Hepatocyte (in vitro differentiated cells): ENCODE results near the gene VWF. TPM values are rescaled to one million over a fixed set of nuclear protein-coding genes. Genes with fewer than 3 reads are reported as not detected.

ENCODE experiments used
- DNase-seq: peaks from one replicate; pipeline ENCODE4 v3.0.0-alpha.2; 2016; ENCODE audit warnings: low spot score
- H2AFZ ChIP-seq: fragments of 200-600 bp; sonication (generic); 2 replicates; pipeline ENCODE4 v1.6.0; 2016; ENCODE audit warnings: antibody characterized with exemption, mild to moderate bottlenecking
- H3K27ac ChIP-seq: fragments of 200-600 bp; sonication (generic); 2 replicates; pipeline ENCODE4 v1.5.1; 2016; ENCODE audit warnings: mild to moderate bottlenecking
- H3K27me3 ChIP-seq: fragments of 200-600 bp; sonication (generic); 2 replicates; pipeline ENCODE4 v1.6.1; 2016
- H3K36me3 ChIP-seq: fragments of 200-600 bp; sonication (generic); replicated peaks from 2 replicates; pipeline ENCODE4 v1.5.1; 2016; ENCODE audit warnings: low read depth; ENCODE audit not compliant: insufficient read depth
- H3K4me1 ChIP-seq: fragments of 200-600 bp; sonication (generic); 2 replicates; pipeline ENCODE4 v1.5.1; 2016; ENCODE audit warnings: mild to moderate bottlenecking, moderate library complexity; ENCODE audit not compliant: insufficient read depth
- H3K4me2 ChIP-seq: fragments of 200-600 bp; sonication (generic); 2 replicates; pipeline ENCODE4 v1.6.0; 2016
- H3K4me3 ChIP-seq: fragments of 200-600 bp; sonication (generic); 2 replicates; pipeline ENCODE4 v1.5.1; 2016; ENCODE audit warnings: mild to moderate bottlenecking
- H3K79me2 ChIP-seq: fragments of 200-600 bp; sonication (generic); 2 replicates; pipeline ENCODE4 v1.6.0; 2017; ENCODE audit warnings: mild to moderate bottlenecking
- H3K9me2 ChIP-seq: fragments of 200-600 bp; sonication (generic); replicated peaks from 2 replicates; pipeline ENCODE4 v1.6.0; 2017; ENCODE audit warnings: mild to moderate bottlenecking; ENCODE audit not compliant: insufficient read depth
- H3K9me3 ChIP-seq: fragments of 200-600 bp; sonication (generic); 2 replicates; pipeline ENCODE4 v1.5.1; 2016; ENCODE audit warnings: low read depth, mild to moderate bottlenecking
- H4K20me1 ChIP-seq: fragments of 200-600 bp; sonication (generic); 2 replicates; pipeline ENCODE4 v1.6.0; 2016; ENCODE audit warnings: mild to moderate bottlenecking; ENCODE audit not compliant: insufficient read depth, poor library complexity, severe bottlenecking
- EZH2 ChIP-seq: fragments of 200-600 bp; sonication (generic); IDR thresholded peaks from 2 replicates; pipeline ENCODE4 v1.6.1; 2016; ENCODE audit warnings: antibody characterized with exemption, mild to moderate bottlenecking, borderline replicate concordance
- EZH2phosphoT487 ChIP-seq: fragments of 200-600 bp; sonication (generic); IDR thresholded peaks from one replicate; pipeline ENCODE4 v1.6.1; 2018; ENCODE audit warnings: antibody characterized with exemption, mild to moderate bottlenecking, low read depth, moderate library complexity; ENCODE audit not compliant: unreplicated experiment, severe bottlenecking
- WGBS: methylation state at CpG from one replicate; pipeline ENCODE4 v1.1.6; 2016; ENCODE audit warnings: low lambda C conversion rate; ENCODE audit errors: missing lambda C conversion rate; 5-methylcytosine and 5-hydroxymethylcytosine counted together
- polyA plus RNA-seq: library from polyadenylated mRNA; unstranded; fragments of >200 nt; fragmentation: Nextera tagmentation; extraction: Ambion mirVana; gene quantifications from 2 replicates; pipeline ENCODE4 v1.2.1, GENCODE V29; 2016
- total RNA-seq: library from RNA; depleted of rRNA; stranded (reverse); fragments of >200 nt; gene quantifications from 2 replicates; pipeline ENCODE4 v1.2.3, GENCODE V29; 2014
- TF ChIP-seq, protein P1 (sequence below): fragments of 200-600 bp; sonication (generic); IDR thresholded peaks from 2 replicates; pipeline ENCODE4 v1.5.1; 2016; ENCODE audit warnings: antibody characterized with exemption, mild to moderate bottlenecking; ENCODE audit not compliant: poor library complexity

Gene VWF
- total and polyA plus RNA-seq, 2 experiments from 2014 or later: 0.20 to 0.77 TPM

DNA sequence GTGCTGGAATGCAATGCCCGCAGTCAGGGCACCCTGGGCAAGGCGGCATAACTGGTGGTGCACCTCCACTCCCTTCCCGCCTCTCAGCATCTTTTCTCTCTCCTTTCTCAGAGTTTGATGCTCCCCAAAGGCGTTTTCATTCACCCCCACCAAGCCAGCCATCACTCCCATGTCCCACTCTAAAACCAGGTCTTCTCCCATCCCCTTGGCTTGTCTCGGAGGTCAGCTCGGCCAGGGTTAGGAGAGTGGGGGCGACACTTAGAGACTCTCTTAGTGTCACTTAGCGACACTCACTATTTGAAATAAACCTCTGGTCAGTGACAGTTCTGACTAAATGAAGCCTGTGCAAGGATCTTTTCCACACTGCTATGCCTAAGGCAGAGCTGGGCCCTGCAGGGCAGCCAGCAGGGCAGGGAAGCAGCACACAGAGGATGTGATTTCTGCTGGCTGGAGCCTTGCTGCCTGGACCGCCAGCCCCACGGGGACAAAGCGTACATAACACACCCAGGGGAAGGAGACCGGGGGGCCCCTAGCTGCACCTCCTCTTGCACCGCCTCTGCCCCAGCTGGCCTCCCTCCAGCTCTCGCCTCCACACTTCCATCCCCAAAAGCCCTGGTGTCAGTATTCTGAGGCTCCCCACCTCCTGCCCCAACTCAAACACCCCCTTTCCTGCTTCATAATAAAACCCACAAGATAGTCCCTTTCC lies 64.5 kb downstream of the VWF start:
- Histone ChIP-seq H3K9me2 (no peaks in the 10 kb centered on the region), H2AFZ (no peak overlapping the region), H3K27me3 (no peaks in the 10 kb centered on the region), H4K20me1 (no peaks in the 10 kb centered on the region), H3K4me1 (peaks cover 42% of the 10 kb centered on the region), H3K79me2 (no peaks in the 10 kb centered on the region), H3K9me3 (no peaks in the 10 kb centered on the region), H3K36me3 (no peaks in the 10 kb centered on the region), H3K27ac (no peak overlapping the region), H3K4me3 (no peak overlapping the region), H3K4me2 (no peak overlapping the region)
- no peak for DNase-seq
- TF ChIP-seq EZH2phosphoT487 (no peak), EZH2 (no peak)
- TF ChIP-seq, protein P1, sequence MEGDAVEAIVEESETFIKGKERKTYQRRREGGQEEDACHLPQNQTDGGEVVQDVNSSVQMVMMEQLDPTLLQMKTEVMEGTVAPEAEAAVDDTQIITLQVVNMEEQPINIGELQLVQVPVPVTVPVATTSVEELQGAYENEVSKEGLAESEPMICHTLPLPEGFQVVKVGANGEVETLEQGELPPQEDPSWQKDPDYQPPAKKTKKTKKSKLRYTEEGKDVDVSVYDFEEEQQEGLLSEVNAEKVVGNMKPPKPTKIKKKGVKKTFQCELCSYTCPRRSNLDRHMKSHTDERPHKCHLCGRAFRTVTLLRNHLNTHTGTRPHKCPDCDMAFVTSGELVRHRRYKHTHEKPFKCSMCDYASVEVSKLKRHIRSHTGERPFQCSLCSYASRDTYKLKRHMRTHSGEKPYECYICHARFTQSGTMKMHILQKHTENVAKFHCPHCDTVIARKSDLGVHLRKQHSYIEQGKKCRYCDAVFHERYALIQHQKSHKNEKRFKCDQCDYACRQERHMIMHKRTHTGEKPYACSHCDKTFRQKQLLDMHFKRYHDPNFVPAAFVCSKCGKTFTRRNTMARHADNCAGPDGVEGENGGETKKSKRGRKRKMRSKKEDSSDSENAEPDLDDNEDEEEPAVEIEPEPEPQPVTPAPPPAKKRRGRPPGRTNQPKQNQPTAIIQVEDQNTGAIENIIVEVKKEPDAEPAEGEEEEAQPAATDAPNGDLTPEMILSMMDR: no peak
- whole genome bisulfite sequencing: 79% methylated on average over 14 of the region's 14 CpGs

DNA sequence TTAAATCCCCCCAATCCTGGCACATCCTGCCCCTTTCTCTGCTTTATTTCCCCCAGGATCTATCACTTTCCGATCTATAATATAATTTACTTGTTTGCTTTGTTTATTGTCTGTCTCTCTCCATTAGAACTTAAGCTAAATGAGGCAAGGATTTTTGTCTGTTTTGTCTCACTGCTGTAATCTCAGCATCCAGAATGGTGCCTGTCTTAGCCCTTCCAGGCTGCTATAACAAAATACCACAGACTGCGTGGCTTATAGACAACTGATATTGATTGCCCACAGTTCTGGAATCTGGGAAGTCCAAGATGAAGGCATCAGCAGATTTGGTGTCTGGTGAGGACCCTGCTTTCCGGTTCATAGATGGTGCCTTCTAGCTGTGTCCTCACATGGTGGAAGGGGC lies 65.2 kb downstream of the VWF start:
- TF ChIP-seq EZH2 (no peak), EZH2phosphoT487 (no peak)
- TF ChIP-seq, protein P1: no peak
- Histone ChIP-seq H3K27ac (peak overlapping the region; percentile 52), H3K79me2 (no peaks in the 10 kb centered on the region), H3K27me3 (no peaks in the 10 kb centered on the region), H3K4me2 (no peak overlapping the region), H3K9me3 (no peaks in the 10 kb centered on the region), H3K9me2 (no peaks in the 10 kb centered on the region), H2AFZ (no peak overlapping the region), H4K20me1 (no peaks in the 10 kb centered on the region), H3K4me1 (peaks cover 42% of the 10 kb centered on the region), H3K36me3 (no peaks in the 10 kb centered on the region), H3K4me3 (no peak overlapping the region)
- no peak for DNase-seq
- WGBS: 78% methylated on average over 3 of the region's 3 CpGs

DNA sequence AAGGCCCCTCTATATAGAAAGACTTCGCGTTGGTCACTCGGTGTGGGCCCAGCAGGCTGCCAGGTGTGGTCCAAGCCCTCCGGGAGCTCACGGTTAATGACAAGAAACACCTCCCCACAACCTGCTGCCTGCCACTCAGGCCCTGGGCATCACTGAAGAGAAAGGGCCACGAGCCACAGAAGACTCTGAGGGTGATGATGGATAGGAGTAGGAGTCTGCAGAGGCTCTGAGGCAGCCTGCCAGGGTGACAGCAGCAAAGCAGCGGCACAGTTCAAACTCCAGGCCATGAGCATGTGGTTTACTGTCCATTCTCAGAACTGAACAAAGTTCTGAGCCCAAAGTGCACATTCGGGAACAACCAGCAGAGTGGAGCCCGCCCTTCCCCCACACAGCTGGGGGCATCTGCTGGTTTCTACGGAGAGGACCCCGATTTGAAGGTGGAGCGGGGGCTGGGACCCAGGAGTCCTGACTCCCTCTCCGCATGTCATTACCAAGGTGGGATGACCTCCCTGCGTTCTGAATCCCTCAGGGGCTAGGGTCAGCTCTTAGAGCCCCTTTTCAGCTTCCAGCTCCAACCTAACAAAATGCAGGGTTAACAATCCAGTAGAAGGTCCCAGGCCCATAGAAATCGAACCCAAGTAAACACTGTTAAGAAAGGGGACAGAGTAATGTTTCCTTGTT lies 65.8 kb downstream of the VWF start:
- Histone ChIP-seq H2AFZ (no peak overlapping the region), H3K4me3 (no peak overlapping the region), H3K79me2 (no peaks in the 10 kb centered on the region), H3K9me2 (no peaks in the 10 kb centered on the region), H3K36me3 (no peaks in the 10 kb centered on the region), H4K20me1 (no peaks in the 10 kb centered on the region), H3K27ac (peak overlapping the region; percentile 52), H3K4me2 (no peak overlapping the region), H3K4me1 (peaks cover 48% of the 10 kb centered on the region), H3K9me3 (no peaks in the 10 kb centered on the region), H3K27me3 (no peaks in the 10 kb centered on the region)
- no peak for DNase-seq
- TF ChIP-seq, protein P1: no peak
- no peak for TF ChIP-seq EZH2
- no peak for TF ChIP-seq EZH2phosphoT487
- whole genome bisulfite sequencing: 68% methylated on average over 15 of the region's 15 CpGs
